Neural cell (in vitro differentiated cells): ENCODE results near the gene PSME3IP1. TPM values are rescaled to one million over a fixed set of nuclear protein-coding genes. Genes with fewer than 3 reads are reported as not detected.

Experiments used
- H2AFZ ChIP-seq: fragments of 200-600, 300-800 bp; sonication (generic), shearing (Covaris generic); 2 replicates; pipeline ENCODE4 v1.6.0; 2014; ENCODE audit warnings: low read depth, mild to moderate bottlenecking, antibody characterized with exemption, low read length, moderate library complexity
- H3F3A ChIP-seq: fragments of 200-600 bp; shearing (Covaris generic); 2 replicates; pipeline ENCODE4 v1.6.1; 2016; ENCODE audit warnings: mild to moderate bottlenecking, moderate library complexity, mixed read lengths, antibody characterized with exemption, low read length; ENCODE audit not compliant: insufficient read depth, poor library complexity, severe bottlenecking
- H3K27ac ChIP-seq: fragments of 200-600, 300-800 bp; sonication (generic), shearing (Covaris generic); 2 replicates; pipeline ENCODE4 v1.5.1; 2014; ENCODE audit warnings: mild to moderate bottlenecking, low read length, moderate library complexity
- H3K27me3 ChIP-seq: fragments of 300-800, 200-600 bp; sonication (generic), shearing (Covaris generic); 2 replicates; pipeline ENCODE4 v1.6.0; 2014; ENCODE audit warnings: mild to moderate bottlenecking, low read depth, low read length, moderate library complexity; ENCODE audit not compliant: insufficient read depth
- H3K36me3 ChIP-seq: fragments of 300-800, 200-600 bp; sonication (generic), shearing (Covaris generic); 2 replicates; pipeline ENCODE4 v1.5.1; 2014; ENCODE audit warnings: mild to moderate bottlenecking, antibody characterized with exemption, low read length, moderate library complexity; ENCODE audit not compliant: insufficient read depth
- H3K4me2 ChIP-seq: fragments of 300-800, 200-600 bp; sonication (generic), shearing (Covaris generic); 2 replicates; pipeline ENCODE4 v1.6.0; 2014; ENCODE audit warnings: mild to moderate bottlenecking, low read length
- H3K4me3 ChIP-seq: fragments of 300-800, 200-600 bp; sonication (generic), shearing (Covaris generic); 2 replicates; pipeline ENCODE4 v1.5.1; 2014; ENCODE audit warnings: mild to moderate bottlenecking, low read length, moderate library complexity
- H3K79me2 ChIP-seq: fragments of 200-600 bp; shearing (Covaris generic); replicated peaks from 2 replicates; pipeline ENCODE4 v1.6.0; 2014; ENCODE audit warnings: mild to moderate bottlenecking, low read length, moderate library complexity; ENCODE audit not compliant: insufficient read depth
- H3K9ac ChIP-seq: fragments of 300-800, 200-600 bp; sonication (generic), shearing (Covaris generic); 2 replicates; pipeline ENCODE4 v1.6.1; 2016; ENCODE audit warnings: mild to moderate bottlenecking, low read length, mixed read lengths
- H3K9me2 ChIP-seq: fragments of 200-600 bp; shearing (Covaris generic); 2 replicates; pipeline ENCODE4 v1.6.1; 2016; ENCODE audit warnings: mild to moderate bottlenecking, low read length, mixed read lengths; ENCODE audit not compliant: insufficient read depth
- H3K9me3 ChIP-seq: fragments of 200-600, 300-800 bp; sonication (generic), shearing (Covaris generic); 2 replicates; pipeline ENCODE4 v1.6.1; 2016; ENCODE audit warnings: mild to moderate bottlenecking, mixed run types, low read length, moderate library complexity, mixed read lengths
- H4K20me1 ChIP-seq: fragments of 200-600 bp; shearing (Covaris generic); 2 replicates; pipeline ENCODE4 v1.6.1; 2016; ENCODE audit warnings: mild to moderate bottlenecking, mixed run types; ENCODE audit not compliant: insufficient read depth
- CTCF ChIP-seq: fragments of 450-650 bp; IDR thresholded peaks from 2 replicates; pipeline ENCODE4 v1.5.1; 2014; ENCODE audit warnings: antibody characterized with exemption, mild to moderate bottlenecking, moderate library complexity; ENCODE audit not compliant: poor library complexity, severe bottlenecking
- EP300 ChIP-seq: fragments of 450-650 bp; conservative IDR thresholded peaks from 2 replicates; pipeline ENCODE4 v1.6.1; 2014; ENCODE audit warnings: antibody characterized with exemption, mild to moderate bottlenecking, moderate library complexity; ENCODE audit not compliant: poor library complexity, severe bottlenecking
- EZH2 ChIP-seq: fragments of 200-600, 300-800 bp; shearing (Covaris generic), sonication (generic); IDR thresholded peaks from 2 replicates; pipeline ENCODE4 v1.6.1; 2014; ENCODE audit warnings: antibody characterized with exemption, low read length, borderline replicate concordance, mild to moderate bottlenecking; ENCODE audit not compliant: insufficient read depth, poor library complexity, severe bottlenecking
- MXI1 ChIP-seq: fragments of 450-650 bp; conservative IDR thresholded peaks from 2 replicates; pipeline ENCODE4 v1.6.1; 2014; ENCODE audit warnings: antibody characterized with exemption, mild to moderate bottlenecking; ENCODE audit not compliant: poor library complexity, severe bottlenecking
- POLR2AphosphoS5 ChIP-seq: IDR thresholded peaks from 2 replicates; pipeline ENCODE4 v1.6.1; 2012
- RAD21 ChIP-seq: fragments of 450-650 bp; conservative IDR thresholded peaks from 2 replicates; pipeline ENCODE4 v1.6.1; 2014; ENCODE audit warnings: antibody characterized with exemption, mild to moderate bottlenecking, moderate library complexity
- REST ChIP-seq: IDR thresholded peaks from 2 replicates; pipeline ENCODE4 v1.6.1; 2012; ENCODE audit warnings: borderline replicate concordance
- SMC3 ChIP-seq: fragments of 450-650 bp; conservative IDR thresholded peaks from 2 replicates; pipeline ENCODE4 v1.6.1; 2014; ENCODE audit warnings: antibody characterized with exemption, mild to moderate bottlenecking, moderate library complexity; ENCODE audit not compliant: poor library complexity
- TAF1 ChIP-seq: IDR thresholded peaks from 2 replicates; pipeline ENCODE4 v1.6.1; 2012; ENCODE audit warnings: low read depth
- polyA minus RNA-seq: library from RNA; depleted of rRNA, polyadenylated mRNA; stranded (reverse); fragments of >200 nt; gene quantifications from 2 replicates; pipeline ENCODE4 v1.2.3, GENCODE V29; 2014
- polyA plus RNA-seq: library from polyadenylated mRNA; depleted of rRNA; stranded (reverse); fragments of >200 nt; gene quantifications from 2 replicates; pipeline ENCODE4 v1.2.3, GENCODE V29; 2014

PSME3IP1 gene, protein sequence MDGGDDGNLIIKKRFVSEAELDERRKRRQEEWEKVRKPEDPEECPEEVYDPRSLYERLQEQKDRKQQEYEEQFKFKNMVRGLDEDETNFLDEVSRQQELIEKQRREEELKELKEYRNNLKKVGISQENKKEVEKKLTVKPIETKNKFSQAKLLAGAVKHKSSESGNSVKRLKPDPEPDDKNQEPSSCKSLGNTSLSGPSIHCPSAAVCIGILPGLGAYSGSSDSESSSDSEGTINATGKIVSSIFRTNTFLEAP
- polyA plus RNA-seq (146 and 167 TPM in 2 replicates), polyA minus RNA-seq (143 and 151 TPM in 2 replicates)

GRCh38 chr16:57185945-57186871 is at the start of gene PSME3IP1, which contains the start of gene RSPRY1:
Gene PSME3IP1 (minus strand): TSS chr16:57186039. CDS start chr16:57173854, 12,185 bp downstream.
Gene RSPRY1 (plus strand): TSS chr16:57186329. CDS start chr16:57204659, 18,330 bp downstream.
- H3K36me3 ChIP-seq, result no peaks in the 10 kb centered on the region
- H3K4me3 ChIP-seq, result peak within 1 kb of the TSS; percentile 88
- no peaks in the 10 kb centered on the region for H4K20me1 ChIP-seq
- peak within 1 kb of the TSS; percentile 98 for H3K9ac ChIP-seq
- peaks cover 88% of the 10 kb centered on the region for H3K79me2 ChIP-seq
- no peak for TF ChIP-seq SMC3
- TF ChIP-seq EZH2, result no peak
- peak; percentile 90 for TF ChIP-seq TAF1
- TF ChIP-seq POLR2AphosphoS5, result peak; percentile 94
- peak; percentile 94 for TF ChIP-seq REST
- TF ChIP-seq RAD21, result no peak
- TF ChIP-seq MXI1, result peak; percentile 57
- no peak for TF ChIP-seq CTCF
- TF ChIP-seq EP300, result no peak
- H2AFZ ChIP-seq, result peak within 1 kb of the TSS; percentile 93
- peak within 1 kb of the TSS; percentile 98 for H3K27ac ChIP-seq
- H3K9me2 ChIP-seq, result no peaks in the 10 kb centered on the region
- H3K9me3 ChIP-seq, result no peaks in the 10 kb centered on the region
- H3F3A ChIP-seq, result no peaks in the 10 kb centered on the region
- H3K27me3 ChIP-seq, result no peaks in the 10 kb centered on the region
- peak within 1 kb of the TSS; percentile 100 for H3K4me2 ChIP-seq

DNA sequence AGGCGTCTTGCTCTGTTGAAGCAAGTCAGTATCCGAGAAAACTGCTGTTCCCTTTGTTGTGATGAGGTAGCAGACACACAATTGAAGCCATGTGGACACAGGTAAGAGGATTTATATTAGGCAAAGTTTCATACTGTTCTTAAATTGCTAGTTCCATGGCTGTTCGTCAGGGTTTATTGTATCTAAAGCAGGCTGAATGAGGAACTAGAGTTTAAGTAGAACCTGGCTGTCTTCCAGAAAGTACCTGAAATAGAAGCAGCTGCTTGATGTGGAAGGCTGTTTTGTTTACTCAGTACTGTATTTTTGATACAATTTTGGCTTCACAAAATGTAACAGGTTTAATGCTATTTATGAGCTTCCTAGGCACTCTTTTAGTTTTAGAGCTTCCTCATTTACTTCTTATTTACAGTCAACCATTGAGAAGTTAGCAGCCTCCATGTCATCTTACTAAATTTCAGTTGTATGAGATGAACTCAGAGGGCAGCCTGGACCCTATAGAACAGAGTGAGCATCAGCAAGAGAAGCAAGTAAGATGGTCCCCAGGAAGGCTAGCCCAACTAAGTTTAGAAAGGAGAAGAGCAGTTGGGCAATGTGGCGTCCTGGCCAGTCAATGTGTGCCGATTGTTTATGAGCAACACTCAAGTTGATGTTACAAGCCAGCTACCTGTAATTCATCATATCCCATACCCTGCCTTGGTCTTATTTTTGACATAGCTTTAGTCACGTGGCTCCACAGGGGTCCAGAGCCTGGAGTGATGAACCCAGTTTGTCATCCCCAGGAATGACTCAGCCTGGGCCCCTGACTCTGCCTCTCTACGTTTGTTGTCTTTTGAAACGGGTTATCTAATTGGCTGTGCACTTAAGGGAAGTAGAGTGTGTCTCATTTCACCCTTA is 49.5 kb upstream of the PSME3IP1 start:
- Histone ChIP-seq H3K4me3 (no peak overlapping the region), H4K20me1 (no peaks in the 10 kb centered on the region), H3K27me3 (no peaks in the 10 kb centered on the region), H3K36me3 (peaks cover 22% of the 10 kb centered on the region), H3K27ac (no peak overlapping the region), H3K9ac (no peak overlapping the region), H3K9me3 (no peaks in the 10 kb centered on the region), H3K79me2 (no peaks in the 10 kb centered on the region), H2AFZ (no peak overlapping the region), H3F3A (no peaks in the 10 kb centered on the region), H3K9me2 (no peaks in the 10 kb centered on the region), H3K4me2 (no peak overlapping the region)
- TF ChIP-seq TAF1 (no peak), POLR2AphosphoS5 (no peak), CTCF (no peak), SMC3 (no peak), EP300 (no peak), REST (no peak), EZH2 (no peak), MXI1 (no peak), RAD21 (no peak)
